Medulla oblongata (tissue), 1 donor: ENCODE measurements around the gene TUBB2A.
A peak's percentile ranks its signal among the peaks of the same experiment; 100 is the strongest.
"Not testable (repeated sequence)": the region's sequence is repeated elsewhere in the genome, so short reads cannot be mapped to it uniquely, and the experiment has no call there.

Experiments used
- DNase-seq: peaks from one replicate; pipeline ENCODE4 v3.0.0-alpha.2; 2015; ENCODE audit errors: extremely low spot score

Gene TUBB2A

DNA sequence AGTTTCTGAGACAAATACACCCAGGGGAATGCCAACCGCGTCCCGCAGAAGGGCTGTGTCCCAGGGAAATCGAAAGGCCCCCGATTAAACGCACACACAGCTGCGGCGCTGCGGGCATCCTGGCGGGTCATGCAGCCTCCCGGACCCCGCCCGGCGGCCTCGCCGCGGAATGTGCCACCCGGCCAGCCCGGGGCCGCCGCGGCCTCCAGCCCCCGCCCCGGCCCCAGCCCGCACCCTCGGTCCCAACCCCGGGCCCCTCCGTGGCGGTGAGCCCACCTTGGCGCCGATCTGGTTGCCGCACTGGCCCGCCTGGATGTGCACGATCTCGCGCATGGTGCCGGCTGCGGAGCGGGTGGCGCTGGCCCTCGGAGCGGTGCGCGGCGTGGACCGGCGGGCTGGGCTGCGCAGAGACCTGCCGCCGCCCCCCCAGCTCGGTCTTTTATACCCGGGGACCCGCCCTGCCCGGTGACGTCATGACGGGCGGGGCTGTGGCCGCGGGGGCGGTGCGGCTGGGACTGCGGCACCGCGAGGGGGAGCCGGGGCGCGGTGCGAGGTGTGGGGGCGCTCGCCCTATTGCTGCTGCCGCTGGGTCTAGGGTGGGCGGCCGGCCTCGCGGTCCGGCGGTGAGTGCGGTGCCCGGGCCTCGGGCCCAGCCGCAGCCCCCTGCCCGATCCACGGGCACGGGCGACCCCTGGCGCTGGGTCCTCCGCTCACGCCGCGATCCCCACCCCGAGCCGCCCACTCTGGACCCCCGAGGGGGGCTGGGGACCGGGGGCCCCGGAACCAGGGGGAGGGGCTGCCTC lies at the start of gene TUBB2A:
TUBB2A (minus strand) TSS at position 414 of the 803 bp plus-strand sequence; CDS start at position 333, 81 bp downstream.
- peak; percentile 89 for DNase-seq

GRCh38 chr6:3206339-3207015 lies 49.1 kb upstream of the TUBB2A start:
- DNase-seq = no peak

DNA sequence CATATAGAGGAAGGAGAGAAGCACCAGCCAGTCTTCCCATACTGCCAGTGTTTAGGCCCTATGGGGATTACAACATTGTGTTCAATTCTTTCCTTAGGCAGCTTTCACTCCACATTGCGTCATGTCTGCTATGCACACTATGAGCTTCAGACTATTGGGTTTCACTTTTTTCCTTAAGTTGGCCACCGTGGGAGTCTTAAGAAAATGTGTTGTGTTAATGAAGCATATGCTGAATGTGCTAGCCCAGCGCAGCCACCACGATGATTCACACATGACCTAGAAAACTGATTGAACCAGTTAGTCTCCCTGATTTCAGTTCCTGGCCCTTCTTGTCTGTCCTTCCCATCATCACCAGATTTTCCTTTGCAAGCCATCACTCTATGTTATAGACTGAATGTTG lies 48.6 kb upstream of the TUBB2A start:
- DNase-seq = no peak

DNA sequence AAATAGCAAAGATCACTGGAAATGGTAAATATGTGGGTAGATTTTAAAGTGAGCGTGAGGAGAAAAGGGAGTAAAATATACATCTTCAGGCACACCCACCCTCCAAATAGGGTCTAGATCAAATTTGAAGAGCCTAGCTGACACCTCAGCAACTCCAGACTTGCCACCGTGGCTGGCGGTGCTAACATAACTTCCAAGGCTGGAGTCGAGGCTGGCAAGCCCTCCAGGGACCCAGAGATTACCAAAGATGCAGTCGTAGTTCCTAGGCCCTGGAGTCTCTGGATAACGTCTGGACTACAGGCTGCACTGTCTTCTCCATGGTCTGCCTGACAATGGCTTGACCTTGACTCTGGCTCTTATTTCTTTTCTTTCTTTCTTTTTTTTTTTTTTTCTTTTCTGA lies 47.6 kb upstream of the TUBB2A start:
- DNase-seq = no peak

DNA sequence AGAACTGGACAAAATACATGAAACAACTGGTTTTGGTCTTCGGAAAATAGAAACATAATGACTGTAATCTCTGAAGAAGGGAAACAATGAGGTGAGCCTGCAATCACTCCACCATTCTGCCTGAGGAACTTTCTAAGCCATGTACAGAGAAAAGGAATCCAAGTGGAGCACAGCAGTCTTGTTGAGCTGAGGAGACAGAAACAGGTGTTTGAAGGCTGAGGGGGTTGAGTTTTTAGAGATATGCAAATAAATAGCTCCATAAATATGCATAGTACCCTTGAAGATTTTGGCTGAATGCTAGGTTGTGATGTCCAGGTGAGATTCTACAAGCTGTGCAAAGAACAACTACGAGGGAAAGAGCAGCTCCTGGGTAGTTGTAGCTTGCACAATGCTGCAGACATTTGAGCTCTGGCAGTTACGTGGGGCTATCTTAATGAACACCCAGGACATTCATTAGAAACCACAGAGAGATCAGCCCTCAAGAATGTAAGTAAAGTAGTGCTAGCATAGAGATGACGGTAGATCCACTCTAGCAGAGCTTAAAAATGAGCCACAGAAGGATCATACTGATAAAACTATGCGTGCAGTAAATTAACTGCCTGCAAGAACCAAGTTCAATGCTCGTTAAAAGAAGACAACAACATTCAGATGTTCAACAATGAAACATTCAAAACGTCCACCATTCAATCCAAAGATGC lies 45.8 kb upstream of the TUBB2A start:
- DNase-seq = no peak

GRCh38 chr6:3201388-3201787 lies 44.0 kb upstream of the TUBB2A start:
- no peak for DNase-seq

DNA sequence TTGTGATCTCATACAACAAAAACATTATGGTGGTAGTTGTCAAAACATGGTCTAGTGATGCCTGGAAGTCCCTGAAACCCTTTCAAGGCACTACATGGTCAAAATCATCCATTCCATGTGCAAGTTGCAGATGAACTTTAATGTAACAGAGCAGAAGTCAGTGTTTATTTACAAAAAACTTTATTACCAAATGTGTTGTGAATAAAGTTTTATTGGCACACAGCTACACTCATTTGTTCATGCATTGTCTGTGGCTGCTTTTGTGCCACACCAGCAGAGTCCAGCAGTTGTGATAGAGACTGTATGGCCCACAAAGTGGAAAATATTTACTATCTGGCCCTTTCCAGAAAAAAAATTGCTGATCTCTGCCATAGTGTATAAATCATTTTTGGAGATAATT lies 43.3 kb upstream of the TUBB2A start:
- no peak for DNase-seq

GRCh38 chr6:3199382-3199781 lies 42.0 kb upstream of the TUBB2A start:
- DNase-seq = no peak

DNA sequence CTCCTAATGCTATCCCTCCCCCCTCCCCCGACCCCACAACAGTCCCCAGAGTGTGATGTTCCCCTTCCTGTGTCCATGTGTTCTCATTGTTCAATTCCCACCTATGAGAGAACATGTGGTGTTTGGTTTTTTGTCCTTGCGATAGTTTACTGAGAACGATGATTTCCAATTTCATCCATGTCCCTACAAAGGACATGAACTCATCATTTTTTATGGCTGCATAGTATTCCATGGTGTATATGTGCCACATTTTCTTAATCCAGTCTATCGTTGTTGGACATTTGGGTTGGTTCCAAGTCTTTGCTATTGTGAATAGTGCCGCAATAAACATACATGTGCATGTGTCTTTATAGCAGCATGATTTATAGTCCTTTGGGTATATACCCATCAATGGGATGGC lies 40.4 kb upstream of the TUBB2A start:
- DNase-seq = not testable (repeated sequence)

DNA sequence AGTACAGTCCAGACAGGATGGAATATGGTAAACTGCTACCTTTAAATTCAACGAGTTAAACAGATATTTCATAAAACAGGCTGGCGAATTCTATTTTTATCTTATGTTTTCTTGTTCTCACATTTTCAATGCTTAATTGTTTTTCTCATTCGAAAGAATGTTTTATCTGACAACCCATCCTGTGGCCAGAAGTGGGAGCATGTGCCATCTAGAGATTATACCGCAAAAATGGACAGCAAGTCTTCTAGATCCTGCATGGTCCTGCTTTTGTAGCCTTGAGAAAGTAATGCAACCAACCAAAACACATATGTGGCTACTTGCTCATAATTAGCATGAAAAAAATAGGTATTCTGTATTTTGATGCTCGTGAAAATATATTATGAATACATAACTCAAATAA lies 39.4 kb upstream of the TUBB2A start:
- DNase-seq = peak; percentile 12

- DNase-seq = peak; percentile 85
These were observed 38.6 kb upstream of the TUBB2A start for GRCh38 chr6:3195695-3196497.

GRCh38 chr6:3195420-3195694 lies 38.0 kb upstream of the TUBB2A start:
- no peak for DNase-seq

- peak; percentile 87 for DNase-seq
These were observed 37.4 kb upstream of the TUBB2A start for GRCh38 chr6:3194535-3195419.

- peak; percentile 32 for DNase-seq
These were observed 35.9 kb upstream of the TUBB2A start for GRCh38 chr6:3193102-3193849.

DNA sequence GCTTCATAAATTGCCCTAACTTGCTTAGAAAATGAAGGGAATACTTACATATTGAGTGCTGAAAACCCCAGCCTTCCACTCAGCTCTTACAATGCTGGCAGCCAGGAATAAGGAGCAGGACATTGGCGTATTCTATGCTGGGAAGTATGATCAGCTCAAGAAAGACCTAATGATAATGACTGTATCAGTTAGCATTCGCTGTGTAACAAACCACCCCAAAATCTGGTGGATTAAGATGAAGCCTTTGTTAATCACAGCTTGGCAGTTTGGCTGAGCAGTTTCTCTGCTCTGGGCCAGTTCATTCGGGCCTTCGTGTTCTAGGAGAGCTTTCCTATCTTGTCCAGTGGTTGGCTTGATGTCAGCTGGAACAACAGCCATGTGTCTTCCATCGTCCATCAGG lies 33.4 kb upstream of the TUBB2A start:
- no peak for DNase-seq

DNA sequence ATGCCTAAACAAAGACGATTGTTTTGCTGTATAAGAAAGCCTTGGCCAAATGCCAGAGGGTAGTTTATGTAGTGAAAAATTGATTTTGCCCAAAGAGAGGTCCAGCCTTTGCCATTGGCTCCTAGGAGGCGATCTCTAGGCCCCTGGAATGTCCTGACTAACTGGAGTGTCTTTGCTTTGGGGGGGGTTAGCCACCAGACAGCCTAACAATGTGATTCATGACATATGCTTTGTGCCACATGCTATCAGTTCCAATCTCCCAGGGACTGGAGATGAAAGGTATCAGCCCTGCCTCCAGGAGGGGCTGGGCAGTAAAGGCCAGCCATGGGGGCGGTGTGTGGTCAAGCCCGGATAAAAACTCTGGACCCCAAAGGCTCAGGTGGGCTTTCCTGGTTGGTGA lies 32.7 kb upstream of the TUBB2A start:
- DNase-seq = no peak

DNA sequence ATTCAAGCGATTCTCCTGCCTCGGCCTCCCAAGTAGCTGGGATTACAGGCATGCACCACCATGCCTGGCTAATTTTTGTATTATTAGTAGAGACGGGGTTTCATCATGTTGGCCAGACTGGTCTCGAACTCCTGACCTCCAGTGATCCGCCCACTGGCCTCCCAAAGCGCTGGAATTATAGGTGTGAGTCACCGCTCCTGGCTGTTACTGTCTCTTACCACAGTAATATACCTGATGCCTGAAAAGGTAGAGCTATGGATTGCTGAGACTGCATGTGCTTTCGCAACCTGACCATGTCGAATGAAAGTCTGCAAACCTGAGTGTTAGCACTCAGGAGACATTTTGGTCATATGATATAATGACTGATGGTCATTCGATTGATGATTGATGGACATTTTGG lies 31.8 kb upstream of the TUBB2A start:
- not testable (repeated sequence) for DNase-seq

- no peak for DNase-seq
These were observed 30.9 kb upstream of the TUBB2A start for GRCh38 chr6:3188262-3188661.

- DNase-seq = no peak
These were observed 29.6 kb upstream of the TUBB2A start for GRCh38 chr6:3186974-3187382.

GRCh38 chr6:3183066-3183465 lies 25.7 kb upstream of the TUBB2A start:
- DNase-seq = no peak
